CD4-positive, alpha-beta T cell treated with Interleukin-1 beta for 1 hour (primary cell): ENCODE measurements around the gene STBD1.
"Not testable (repeated sequence)": the region's sequence is repeated elsewhere in the genome, so short reads cannot be mapped to it uniquely, and the experiment has no call there.

Experiments used
- DNase-seq, 2 donors: peaks; one replicate each; pipeline ENCODE4 v3.0.0-alpha.2; 2020 to 2022

The STBD1 gene

GRCh38 chr4:76287811-76288210 is 18.7 kb upstream of the STBD1 start:
- not testable (repeated sequence) for DNase-seq

- DNase-seq: no peak
Observed at GRCh38 chr4:76292730-76293129, 13.8 kb upstream of the STBD1 start.

- no peak for DNase-seq
Observed at GRCh38 chr4:76293772-76294171, 12.8 kb upstream of the STBD1 start.

GRCh38 chr4:76296286-76296820 is 10.2 kb upstream of the STBD1 start:
- no peak for DNase-seq

GRCh38 chr4:76298227-76298626 is 8.3 kb upstream of the STBD1 start:
- no peak for DNase-seq

- DNase-seq: no peak
Observed at GRCh38 chr4:76300012-76300411, 6.5 kb upstream of the STBD1 start.

- DNase-seq: no peak
Observed at GRCh38 chr4:76301068-76301774, 5.3 kb upstream of the STBD1 start.

- DNase-seq: no peak
Observed at GRCh38 chr4:76301775-76302162, 4.8 kb upstream of the STBD1 start.

- no peak for DNase-seq
Observed at GRCh38 chr4:76302826-76303438, 3.6 kb upstream of the STBD1 start.

GRCh38 chr4:76305033-76305687 is 1.4 kb upstream of the STBD1 start:
- DNase-seq: no peak

GRCh38 chr4:76306882-76307659 is 538 bp downstream of the STBD1 start:
- DNase-seq: peak in 1 of 2 donors; percentile 11

GRCh38 chr4:76307660-76308014 is 1.1 kb downstream of the STBD1 start:
- DNase-seq: no peak

GRCh38 chr4:76308548-76308947 is 2.0 kb downstream of the STBD1 start:
- no peak for DNase-seq

- DNase-seq: no peak
Observed at GRCh38 chr4:76309939-76310550, 3.5 kb downstream of the STBD1 start.

GRCh38 chr4:76310683-76311082 is 4.2 kb downstream of the STBD1 start:
- DNase-seq: no peak

GRCh38 chr4:76311896-76312331 is 5.4 kb downstream of the STBD1 start:
- no peak for DNase-seq

GRCh38 chr4:76312457-76312856 is 5.9 kb downstream of the STBD1 start:
- no peak for DNase-seq

- DNase-seq: no peak
Observed at GRCh38 chr4:76313547-76313946, 7.0 kb downstream of the STBD1 start.

GRCh38 chr4:76315267-76315918 is 8.9 kb downstream of the STBD1 start:
- DNase-seq: no peak

GRCh38 chr4:76316131-76316530 is 9.6 kb downstream of the STBD1 start:
- no peak for DNase-seq

GRCh38 chr4:76322236-76322635 is 15.7 kb downstream of the STBD1 start:
- DNase-seq: no peak

- no peak for DNase-seq
Observed at GRCh38 chr4:76325072-76325471, 18.5 kb downstream of the STBD1 start.
